GM12878 (cell line): ENCODE measurements around the gene BANP. TPM values are rescaled to one million over a fixed set of nuclear protein-coding genes. Genes with fewer than 3 reads are reported as not detected.
"Not testable (repeated sequence)": the region's sequence is repeated elsewhere in the genome, so short reads cannot be mapped to it uniquely, and the experiment has no call there.

ENCODE experiments used
- ATAC-seq: fragments of 200-7000 bp; cut with Tn5 transposase; 3 replicates; pipeline ENCODE4 v1.9.1; 2020; ENCODE audit warnings: mild to moderate bottlenecking, moderate library complexity
- BruUV-seq: library from RNA; stranded (reverse); fragments of 400-500 nt; replicated peaks from 2 replicates; lab custom pipeline; 2021; lab: Mats Ljungman, UMichigan
- CTCF ChIA-PET: fragments of 300-600 bp; sonication (Branson Sonifier 250); formaldehyde crosslinking; extraction: SDS; loops from one replicate; lab custom pipeline; 2021; ENCODE audit warnings: inconsistent platforms; lab: Yijun Ruan, JAX
- POLR2A ChIA-PET: fragments of 350-600 bp; formaldehyde crosslinking; extraction: SDS; loops from one replicate; lab custom pipeline; 2021; ENCODE audit warnings: inconsistent platforms; lab: Charles Lee
- RAD21 ChIA-PET: fragments of 300-600 bp; sonication (Branson Sonifier 250); formaldehyde crosslinking; loops from one replicate; lab custom pipeline; 2023; ENCODE audit warnings: antibody characterized with exemption; ENCODE audit not compliant: unreplicated experiment; lab: Charles Lee
- SMC1A ChIA-PET: fragments of 300-600 bp; sonication (Branson Sonifier 250); formaldehyde crosslinking; loops from one replicate; lab custom pipeline; 2023; ENCODE audit not compliant: unreplicated experiment, uncharacterized antibody; lab: Charles Lee
- DNase-seq: peaks from one replicate; pipeline ENCODE4 v3.0.0-alpha.2; 2011; ENCODE audit warnings: low read depth, low spot score
- FAIRE-seq: peaks from 3 replicates; lab custom pipeline; 2011; peaks lifted over from hg19 to GRCh38; lab: Jason Lieb, UNC
- H2AFZ ChIP-seq: 2 replicates; pipeline ENCODE4 v1.6.0; 2011; ENCODE audit warnings: low read depth, low read length, control low read depth; ENCODE audit not compliant: control insufficient read depth
- H3K27ac ChIP-seq: 2 replicates; pipeline ENCODE4 v1.5.1; 2011; ENCODE audit warnings: control low read depth; ENCODE audit not compliant: control insufficient read depth, insufficient read depth
- H3K27me3 ChIP-seq, 2 experiments: replicated peaks in 1 of 2; 2 replicates each; pipeline versions ENCODE4 v1.6.0 to v1.6.1; 2011; ENCODE audit warnings: low read length in 1 of 2; ENCODE audit not compliant: control insufficient read depth in 2 of 2, insufficient read depth in 2 of 2
- H3K36me3 ChIP-seq, 2 experiments: 2 replicates each; pipeline ENCODE4 v1.5.1; 2011; ENCODE audit warnings: low read length in 1 of 2; ENCODE audit not compliant: control insufficient read depth in 2 of 2, insufficient read depth in 2 of 2
- H3K4me1 ChIP-seq: 2 replicates; pipeline ENCODE4 v1.6.1; 2011; ENCODE audit warnings: mild to moderate bottlenecking, low read length, moderate library complexity, mixed read lengths; ENCODE audit not compliant: control insufficient read depth, insufficient read depth
- H3K4me2 ChIP-seq: 2 replicates; pipeline ENCODE4 v1.6.0; 2011; ENCODE audit warnings: control low read depth; ENCODE audit not compliant: control insufficient read depth, insufficient read depth
- H3K4me3 ChIP-seq: fragments of 200-600 bp; sonication (generic); 2 replicates; pipeline ENCODE4 v1.5.1; 2016
- H3K79me2 ChIP-seq: 2 replicates; pipeline ENCODE4 v1.6.0; 2011; ENCODE audit warnings: low read length; ENCODE audit not compliant: control insufficient read depth, insufficient read depth
- H3K9ac ChIP-seq: 2 replicates; pipeline ENCODE4 v1.8.0; 2011; ENCODE audit warnings: low read length, control low read depth, mixed read lengths; ENCODE audit not compliant: control insufficient read depth, insufficient read depth
- H3K9me3 ChIP-seq: replicated peaks from 3 replicates; pipeline ENCODE4 v1.5.1; 2011; ENCODE audit warnings: mild to moderate bottlenecking, low read length; ENCODE audit not compliant: control insufficient read depth, insufficient read depth
- H4K20me1 ChIP-seq: 2 replicates; pipeline ENCODE4 v1.6.0; 2011; ENCODE audit not compliant: control insufficient read depth, insufficient read depth
- CBFB ChIP-seq: IDR thresholded peaks from 2 replicates; pipeline ENCODE4 v1.6.1; 2016; ENCODE audit warnings: antibody characterized with exemption, low read depth
- JUNB ChIP-seq: IDR thresholded peaks from 2 replicates; pipeline ENCODE4 v1.6.1; 2016; ENCODE audit warnings: antibody characterized with exemption, mild to moderate bottlenecking
- KAT2A ChIP-seq: conservative IDR thresholded peaks from 2 replicates; pipeline ENCODE4 v1.6.1; 2011; ENCODE audit warnings: low read depth, low read length; ENCODE audit not compliant: control insufficient read depth
- NFIC ChIP-seq: IDR thresholded peaks from 2 replicates; pipeline ENCODE4 v1.6.1; 2012; ENCODE audit warnings: low read depth, mild to moderate bottlenecking, inconsistent platforms, low read length, moderate library complexity
- PAX8 ChIP-seq: fragments of 450-650 bp; IDR thresholded peaks from 2 replicates; pipeline ENCODE4 v1.6.1; 2017; ENCODE audit warnings: mild to moderate bottlenecking, moderate library complexity
- RELA ChIP-seq: fragments of 450-650 bp; IDR thresholded peaks from 2 replicates; pipeline ENCODE4 v1.8.0; 2014; ENCODE audit warnings: borderline replicate concordance; ENCODE audit not compliant: partially characterized antibody
- SRF ChIP-seq, 2 experiments: IDR thresholded peaks; 2 replicates each; pipeline ENCODE4 v1.6.1; 2011; ENCODE audit warnings: low read depth in 2 of 2, low read length in 2 of 2, mild to moderate bottlenecking in 1 of 2, moderate library complexity in 1 of 2
- ZNF207 ChIP-seq: fragments of 450-650 bp; IDR thresholded peaks from 2 replicates; pipeline ENCODE4 v1.6.1; 2014; ENCODE audit warnings: antibody characterized with exemption, mild to moderate bottlenecking, borderline replicate concordance
- WGBS: methylation state at CpG from one replicate; pipeline ENCODE4 v1.1.6; 2016; ENCODE audit warnings: low lambda C conversion rate; ENCODE audit not compliant: insufficient replicate concordance, insufficient coverage; ENCODE audit errors: missing lambda C conversion rate; 5-methylcytosine and 5-hydroxymethylcytosine counted together
- in situ Hi-C: fragments of 300-500 bp; cut with MboI; formaldehyde crosslinking; loops from 9 replicates; pipeline ENCODE4 v1.14.3; 2018; ENCODE audit warnings: mixed read lengths
- intact Hi-C: fragments of 100-400 bp; cut with micrococcal nuclease; formaldehyde crosslinking; loops from one replicate; pipeline ENCODE4 v1.14.2; 2022; ENCODE audit not compliant: unreplicated experiment
- polyA plus RNA-seq, 11 experiments: library from polyadenylated mRNA; depleted of rRNA in 4 of 11; unstranded in 6 of 11; stranded (reverse) in 5 of 11; fragments of >200 nt; fragmentation: Nextera tagmentation in 4 of 11; fragmentation: Illumina TruSeq in 1 of 11; extraction: Ambion mirVana in 4 of 11; extraction: Trizol in 1 of 11; gene quantifications; 1 replicate in 1 of 11; 2 replicates in 10 of 11; pipeline versions ENCODE4 v1.2.1 to v1.2.3, GENCODE V29; 2011 to 2016; ENCODE audit warnings: inconsistent platforms in 2 of 11, missing spikeins in 2 of 11, low read depth in 1 of 11
- total RNA-seq, 4 experiments: library from RNA; depleted of rRNA in 3 of 4; stranded (reverse); fragments of >200 nt in 3 of 4; fragmentation: Illumina TruSeq in 1 of 4; extraction: Trizol in 1 of 4; gene quantifications; 2 replicates each; pipeline versions ENCODE4 v1.2.1 to v1.2.3, GENCODE V29; 2013 to 2021
- TF ChIP-seq, protein P1 (sequence below): IDR thresholded peaks from 2 replicates; pipeline ENCODE4 v1.6.1; 2011; ENCODE audit warnings: borderline replicate concordance, low read depth, mild to moderate bottlenecking, moderate library complexity, low read length; ENCODE audit not compliant: insufficient read depth, poor library complexity, severe bottlenecking
- TF ChIP-seq, protein P2 (sequence below): fragments of 450-650 bp; formaldehyde crosslinking; IDR thresholded peaks from 2 replicates; pipeline ENCODE4 v1.5.0; 2022; ENCODE audit warnings: mild to moderate bottlenecking, missing genetic modification characterization

BANP gene
- total and polyA plus RNA-seq, 10 of the 15 experiments (the other 5 are each of a cell fraction or from before 2014, with no cell fraction given), result 3.9 to 21.9 (median 12.2) TPM

DNA sequence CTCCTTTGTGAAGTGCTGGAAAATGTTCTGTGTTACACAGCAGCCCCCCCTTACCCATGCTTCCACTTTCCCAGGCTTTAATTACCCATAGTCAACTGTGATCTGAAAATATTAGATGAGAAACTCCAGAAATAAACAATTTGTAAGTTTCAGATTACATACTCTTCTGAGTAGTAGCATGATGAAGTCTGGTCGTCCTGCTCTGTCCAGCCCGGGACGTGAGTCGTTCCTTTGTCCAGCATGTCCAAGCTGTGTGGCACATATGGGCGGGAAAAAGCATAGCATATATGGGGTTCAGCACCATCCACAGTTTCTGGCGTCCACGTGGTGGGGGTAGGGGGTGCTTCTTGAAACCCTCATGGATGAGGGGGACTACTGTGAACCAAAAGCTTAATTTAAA is 83.5 kb downstream of the BANP start (continued):
- TF ChIP-seq, protein P1, sequence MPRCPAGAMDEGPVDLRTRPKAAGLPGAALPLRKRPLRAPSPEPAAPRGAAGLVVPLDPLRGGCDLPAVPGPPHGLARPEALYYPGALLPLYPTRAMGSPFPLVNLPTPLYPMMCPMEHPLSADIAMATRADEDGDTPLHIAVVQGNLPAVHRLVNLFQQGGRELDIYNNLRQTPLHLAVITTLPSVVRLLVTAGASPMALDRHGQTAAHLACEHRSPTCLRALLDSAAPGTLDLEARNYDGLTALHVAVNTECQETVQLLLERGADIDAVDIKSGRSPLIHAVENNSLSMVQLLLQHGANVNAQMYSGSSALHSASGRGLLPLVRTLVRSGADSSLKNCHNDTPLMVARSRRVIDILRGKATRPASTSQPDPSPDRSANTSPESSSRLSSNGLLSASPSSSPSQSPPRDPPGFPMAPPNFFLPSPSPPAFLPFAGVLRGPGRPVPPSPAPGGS, result no peak
- TF ChIP-seq JUNB, result no peak

- H3K4me3 ChIP-seq, result no peak overlapping the region
- H3K27ac ChIP-seq, result no peak overlapping the region
- TF ChIP-seq PAX8, result no peak
- no peak for TF ChIP-seq SRF (IDR thresholded peaks at IDR 0.05; ENCODE audit: low read depth in 2 of 2, low read length in 2 of 2)
- TF ChIP-seq KAT2A, result no peak
- no peak for TF ChIP-seq CBFB
- TF ChIP-seq ZNF207, result no peak
- no peak for TF ChIP-seq RELA
- no peak for TF ChIP-seq NFIC
- TF ChIP-seq, protein P2, sequence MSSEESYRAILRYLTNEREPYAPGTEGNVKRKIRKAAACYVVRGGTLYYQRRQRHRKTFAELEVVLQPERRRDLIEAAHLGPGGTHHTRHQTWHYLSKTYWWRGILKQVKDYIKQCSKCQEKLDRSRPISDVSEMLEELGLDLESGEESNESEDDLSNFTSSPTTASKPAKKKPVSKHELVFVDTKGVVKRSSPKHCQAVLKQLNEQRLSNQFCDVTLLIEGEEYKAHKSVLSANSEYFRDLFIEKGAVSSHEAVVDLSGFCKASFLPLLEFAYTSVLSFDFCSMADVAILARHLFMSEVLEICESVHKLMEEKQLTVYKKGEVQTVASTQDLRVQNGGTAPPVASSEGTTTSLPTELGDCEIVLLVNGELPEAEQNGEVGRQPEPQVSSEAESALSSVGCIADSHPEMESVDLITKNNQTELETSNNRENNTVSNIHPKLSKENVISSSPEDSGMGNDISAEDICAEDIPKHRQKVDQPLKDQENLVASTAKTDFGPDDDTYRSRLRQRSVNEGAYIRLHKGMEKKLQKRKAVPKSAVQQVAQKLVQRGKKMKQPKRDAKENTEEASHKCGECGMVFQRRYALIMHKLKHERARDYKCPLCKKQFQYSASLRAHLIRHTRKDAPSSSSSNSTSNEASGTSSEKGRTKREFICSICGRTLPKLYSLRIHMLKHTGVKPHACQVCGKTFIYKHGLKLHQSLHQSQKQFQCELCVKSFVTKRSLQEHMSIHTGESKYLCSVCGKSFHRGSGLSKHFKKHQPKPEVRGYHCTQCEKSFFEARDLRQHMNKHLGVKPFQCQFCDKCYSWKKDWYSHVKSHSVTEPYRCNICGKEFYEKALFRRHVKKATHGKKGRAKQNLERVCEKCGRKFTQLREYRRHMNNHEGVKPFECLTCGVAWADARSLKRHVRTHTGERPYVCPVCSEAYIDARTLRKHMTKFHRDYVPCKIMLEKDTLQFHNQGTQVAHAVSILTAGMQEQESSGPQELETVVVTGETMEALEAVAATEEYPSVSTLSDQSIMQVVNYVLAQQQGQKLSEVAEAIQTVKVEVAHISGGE (CRISPR knock-in tag), result no peak
- intact Hi-C loops (no loop called here), in situ Hi-C loops (no loop called here)
- 93% methylated on average over 14 of the region's 14 CpGs for WGBS
- DNase-seq (no peak), FAIRE-seq (no peak), ATAC-seq (no peak)
- ChIA-PET CTCF (interaction anchor here (0.6 kb wide), 1 partner anchor 437 kb away, joined by 3 read pairs; no protein-coding TSS in a partner anchor), POLR2A (no interaction called here), RAD21 (no interaction called here), SMC1A (no interaction called here)
- H3K4me2 ChIP-seq, result no peak overlapping the region
- H3K4me1 ChIP-seq, result no peaks in the 10 kb centered on the region
- H3K9me3 ChIP-seq, result no peaks in the 10 kb centered on the region
- no peaks in the 10 kb centered on the region for H4K20me1 ChIP-seq
- no peak overlapping the region for H3K9ac ChIP-seq
- peaks cover 2 to 3% of the 10 kb centered on the region in 2 experiments; a peak in 3 of 4 replicates for H3K36me3 ChIP-seq
- BruUV-seq, result no TSS peak
- no peak overlapping the region for H2AFZ ChIP-seq
- H3K79me2 ChIP-seq, result no peaks in the 10 kb centered on the region
- H3K27me3 ChIP-seq, result no peaks in the 10 kb centered on the region
Measured at GRCh38 chr16:88035292-88035691, 84.1 kb downstream of the BANP start.

DNA sequence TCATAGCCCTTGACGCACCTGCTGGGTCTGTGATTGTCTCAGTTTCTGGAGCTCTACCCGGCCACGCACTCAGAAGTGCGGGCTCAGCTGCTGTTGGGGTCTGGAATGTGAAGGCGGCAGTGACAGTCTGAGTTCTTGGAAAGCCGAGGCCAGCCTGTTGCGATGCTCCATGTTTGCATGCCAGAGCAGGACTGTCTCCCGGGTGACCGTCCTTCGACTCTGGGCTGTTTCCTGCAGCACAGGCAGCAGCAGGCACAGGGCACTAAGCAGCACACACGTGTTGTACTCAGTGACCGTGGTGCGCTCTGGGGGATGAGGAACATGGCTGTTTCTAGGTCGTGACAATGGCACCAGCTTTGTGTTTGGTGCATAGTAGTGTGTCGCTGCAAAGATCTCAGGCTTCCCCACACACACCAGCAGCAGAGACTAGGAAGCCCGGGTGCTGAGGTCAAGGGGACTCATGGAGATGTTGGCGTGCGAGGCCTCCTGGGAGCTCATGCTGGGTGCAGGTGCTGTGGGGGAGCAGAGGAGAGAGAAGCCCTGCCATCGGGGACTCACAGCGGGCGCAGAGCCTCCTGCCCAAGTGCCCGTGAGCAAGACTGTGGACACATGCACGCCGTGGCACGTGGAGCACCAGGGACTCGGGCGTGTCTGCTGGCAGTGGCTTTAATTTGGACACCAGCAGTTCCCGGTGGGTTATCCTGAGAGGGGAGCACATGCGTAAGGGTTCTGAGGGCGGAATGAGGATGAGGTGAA is 84.8 kb downstream of the BANP start:
- DNase-seq, in situ Hi-C loops, POLR2A ChIA-PET, H3K9me3 ChIP-seq, CTCF ChIA-PET, H3K27me3 ChIP-seq, H3K4me1 ChIP-seq, ATAC-seq, H3K79me2 ChIP-seq, SMC1A ChIA-PET, intact Hi-C loops, H3K4me3 ChIP-seq, H2AFZ ChIP-seq, H3K9ac ChIP-seq, RAD21 ChIA-PET, H3K4me2 ChIP-seq, BruUV-seq, H3K27ac ChIP-seq, H4K20me1 ChIP-seq, H3K36me3 ChIP-seq, FAIRE-seq: not testable (repeated sequence)
- WGBS, result 98% methylated on average over 26 of the region's 30 CpGs
